Activated CD8-positive, alpha-beta T cell treated with anti-CD3 and anti-CD28 coated beads for 36 hours (primary cell): ENCODE measurements around the gene KAZN. TPM values are rescaled to one million over a fixed set of nuclear protein-coding genes. Genes with fewer than 3 reads are reported as not detected.

Experiments used
- ATAC-seq: fragments of 200-7000 bp; cut with Tn5 transposase; one replicate; pipeline ENCODE4 v1.10.0; 2021; ENCODE audit warnings: mild to moderate bottlenecking, moderate library complexity
- CTCF ChIA-PET: fragments of 350-600 bp; sonication (Branson Sonifier 250); formaldehyde crosslinking; loops from one replicate; lab custom pipeline; 2021; ENCODE audit warnings: antibody characterized with exemption; lab: Charles Lee
- POLR2A ChIA-PET: fragments of 350-600 bp; sonication (Branson Sonifier 250); formaldehyde crosslinking; loops from one replicate; lab custom pipeline; 2021; ENCODE audit warnings: antibody characterized with exemption; lab: Charles Lee
- DNase-seq: peaks from one replicate; pipeline ENCODE4 v3.0.0-alpha.2; 2020
- H3K27ac Mint-ChIP-seq: one replicate; pipeline ENCODE4 v1.8.0; 2021; ENCODE audit warnings: mild to moderate bottlenecking, mixed read lengths
- H3K27me3 Mint-ChIP-seq: one replicate; pipeline ENCODE4 v1.8.0; 2021; ENCODE audit warnings: mixed read lengths
- H3K36me3 Mint-ChIP-seq: one replicate; pipeline ENCODE4 v1.8.0; 2021; ENCODE audit warnings: low read depth, mixed read lengths
- H3K4me1 Mint-ChIP-seq: one replicate; pipeline ENCODE4 v1.8.0; 2021; ENCODE audit warnings: low read depth, mixed read lengths
- H3K4me3 Mint-ChIP-seq: one replicate; pipeline ENCODE4 v1.8.0; 2021; ENCODE audit warnings: mild to moderate bottlenecking, moderate library complexity, mixed read lengths
- H3K9me3 Mint-ChIP-seq: one replicate; pipeline ENCODE4 v1.8.0; 2021; ENCODE audit warnings: mixed read lengths
- CTCF ChIP-seq: fragments of 200-600 bp; IDR thresholded peaks from one replicate; pipeline ENCODE4 v1.8.0; 2022; ENCODE audit warnings: antibody characterized with exemption, mild to moderate bottlenecking
- intact Hi-C: fragments of 100-400 bp; cut with micrococcal nuclease; formaldehyde crosslinking; loops from one replicate; pipeline ENCODE4 v1.10.0; 2022
- total RNA-seq, 2 experiments: library from RNA; stranded (reverse); gene quantifications; one replicate each; pipeline ENCODE4 v1.2.3, GENCODE V29; 2021

KAZN gene
- total RNA-seq, 2 experiments from 2014 or later = 1.7 to 1.9 TPM

- Mint-ChIP-seq H3K36me3 (no peaks in the 10 kb centered on the region), H3K27ac (no peak overlapping the region), H3K4me1 (no peaks in the 10 kb centered on the region), H3K9me3 (no peaks in the 10 kb centered on the region), H3K27me3 (no peaks in the 10 kb centered on the region), H3K4me3 (no peak overlapping the region)
- ATAC-seq = no peak
- DNase-seq = no peak
- ChIA-PET POLR2A (no interaction called here), CTCF (no interaction called here)
- no peak for TF ChIP-seq CTCF
- intact Hi-C loops = no loop called here
These were observed 86.6 kb downstream of the KAZN start for GRCh38 chr1:14685078-14685477.

- no peak for ATAC-seq
- no peak for DNase-seq
- Mint-ChIP-seq H3K36me3 (no peaks in the 10 kb centered on the region), H3K4me1 (no peaks in the 10 kb centered on the region), H3K27me3 (no peaks in the 10 kb centered on the region), H3K27ac (no peak overlapping the region), H3K9me3 (no peaks in the 10 kb centered on the region), H3K4me3 (no peak overlapping the region)
- TF ChIP-seq CTCF = no peak
- CTCF ChIA-PET = no interaction called here
- intact Hi-C loops = no loop called here
- POLR2A ChIA-PET = no interaction called here
These were observed 88.2 kb downstream of the KAZN start for GRCh38 chr1:14686701-14687100.

- no peak for ATAC-seq
- intact Hi-C loops = no loop called here
- POLR2A ChIA-PET = no interaction called here
- H3K9me3 Mint-ChIP-seq = no peaks in the 10 kb centered on the region
- CTCF ChIA-PET = no interaction called here
- no peaks in the 10 kb centered on the region for H3K36me3 Mint-ChIP-seq
- no peak overlapping the region for H3K27ac Mint-ChIP-seq
- DNase-seq = no peak
- no peak for TF ChIP-seq CTCF
- no peaks in the 10 kb centered on the region for H3K4me1 Mint-ChIP-seq
- H3K4me3 Mint-ChIP-seq = no peak overlapping the region
- H3K27me3 Mint-ChIP-seq = no peaks in the 10 kb centered on the region
These were observed 88.7 kb downstream of the KAZN start for GRCh38 chr1:14687147-14687546.

GRCh38 chr1:14689996-14690615 lies 91.6 kb downstream of the KAZN start:
- DNase-seq = no peak
- Mint-ChIP-seq H3K4me3 (no peak overlapping the region), H3K27me3 (peaks cover under 1% of the 10 kb centered on the region), H3K9me3 (no peaks in the 10 kb centered on the region), H3K4me1 (no peaks in the 10 kb centered on the region), H3K36me3 (no peaks in the 10 kb centered on the region), H3K27ac (no peak overlapping the region)
- POLR2A ChIA-PET = no interaction called here
- intact Hi-C loops = no loop called here
- TF ChIP-seq CTCF = no peak
- no peak for ATAC-seq
- CTCF ChIA-PET = no interaction called here

GRCh38 chr1:14693949-14694348 lies 95.5 kb downstream of the KAZN start:
- ChIA-PET CTCF (no interaction called here), POLR2A (interaction anchor here (0.9 kb wide), 1 partner anchor 17 kb away, joined by 3 read pairs; no protein-coding TSS in a partner anchor)
- no peaks in the 10 kb centered on the region for H3K4me1 Mint-ChIP-seq
- DNase-seq = no peak
- H3K9me3 Mint-ChIP-seq = no peaks in the 10 kb centered on the region
- ATAC-seq = no peak
- intact Hi-C loops = no loop called here
- peaks cover 5% of the 10 kb centered on the region for H3K27me3 Mint-ChIP-seq
- H3K36me3 Mint-ChIP-seq = no peaks in the 10 kb centered on the region
- TF ChIP-seq CTCF = no peak
- H3K27ac Mint-ChIP-seq = no peak overlapping the region
- H3K4me3 Mint-ChIP-seq = no peak overlapping the region
